CD8-positive, alpha-beta memory T cell (primary cell): ENCODE measurements around the gene CENPT. TPM values are rescaled to one million over a fixed set of nuclear protein-coding genes. Genes with fewer than 3 reads are reported as not detected.

Experiments
- CTCF ChIA-PET: fragments of 350-600 bp; sonication (Branson Sonifier 250); formaldehyde crosslinking; loops from one replicate; lab custom pipeline; 2021; ENCODE audit warnings: antibody characterized with exemption; lab: Charles Lee
- POLR2A ChIA-PET: fragments of 350-600 bp; sonication (Branson Sonifier 250); formaldehyde crosslinking; loops from one replicate; lab custom pipeline; 2021; ENCODE audit warnings: antibody characterized with exemption; lab: Charles Lee
- DNase-seq, 5 donors: peaks; one replicate each; pipeline versions ENCODE4 v3.0.0 to v3.0.0-alpha.2; 2020 to 2022; ENCODE audit warnings: mixed read lengths in 1 of 5
- H3K27ac ChIP-seq: one replicate; pipeline ENCODE4 v1.7.0; 2013; ENCODE audit warnings: low read depth, mild to moderate bottlenecking, low read length, moderate library complexity
- H3K27me3 ChIP-seq: 2 replicates; pipeline ENCODE4 v1.7.0; 2013; ENCODE audit warnings: low read length, mild to moderate bottlenecking; ENCODE audit not compliant: insufficient read depth, poor library complexity, severe bottlenecking
- H3K36me3 ChIP-seq: 2 replicates; pipeline ENCODE4 v1.7.0; 2013; ENCODE audit warnings: mild to moderate bottlenecking, low read length, moderate library complexity; ENCODE audit not compliant: insufficient read depth
- H3K4me1 ChIP-seq: 2 replicates; pipeline ENCODE4 v1.7.0; 2013; ENCODE audit warnings: mild to moderate bottlenecking, low read length, moderate library complexity; ENCODE audit not compliant: insufficient read depth
- H3K4me3 ChIP-seq: 2 replicates; pipeline ENCODE4 v1.7.0; 2013; ENCODE audit warnings: mild to moderate bottlenecking, low read length
- H3K9me3 ChIP-seq: 2 replicates; pipeline ENCODE4 v1.7.0; 2013; ENCODE audit warnings: mild to moderate bottlenecking, low read length
- H3K27ac Mint-ChIP-seq, 8 donors: one replicate each; pipeline ENCODE4 v1.8.0; 2020 to 2021; ENCODE audit warnings: mixed read lengths in 8 of 8, mild to moderate bottlenecking in 6 of 8, inconsistent platforms in 3 of 8, moderate library complexity in 3 of 8
- H3K27me3 Mint-ChIP-seq, 2 donors: one replicate each; pipeline ENCODE4 v1.8.0; 2020 to 2021; ENCODE audit warnings: mixed read lengths in 2 of 2, mild to moderate bottlenecking in 1 of 2, moderate library complexity in 1 of 2
- H3K36me3 Mint-ChIP-seq, 3 donors: one replicate each; pipeline ENCODE4 v1.8.0; 2020 to 2021; ENCODE audit warnings: mixed read lengths in 3 of 3, inconsistent platforms in 1 of 3, mild to moderate bottlenecking in 1 of 3
- H3K4me1 Mint-ChIP-seq, 3 donors: one replicate each; pipeline ENCODE4 v1.8.0; 2020 to 2021; ENCODE audit warnings: mixed read lengths in 3 of 3, inconsistent platforms in 1 of 3, mild to moderate bottlenecking in 1 of 3
- H3K4me3 Mint-ChIP-seq, 7 donors: one replicate each; pipeline ENCODE4 v1.8.0; 2020 to 2021; ENCODE audit warnings: mixed read lengths in 7 of 7, mild to moderate bottlenecking in 6 of 7, moderate library complexity in 4 of 7, inconsistent platforms in 2 of 7
- H3K9me3 Mint-ChIP-seq, 5 donors: one replicate each; pipeline ENCODE4 v1.8.0; 2020 to 2022; ENCODE audit warnings: mixed read lengths in 5 of 5, mild to moderate bottlenecking in 3 of 5, moderate library complexity in 2 of 5, inconsistent platforms in 1 of 5
- polyA plus RNA-seq: library from polyadenylated mRNA; unstranded; fragments of 300-500 nt; fragmentation: Illumina TruSeq; gene quantifications from one replicate; pipeline ENCODE4 v1.2.3, GENCODE V29; 2021
- total RNA-seq, 2 experiments: library from RNA; stranded (reverse); gene quantifications; one replicate each; pipeline ENCODE4 v1.2.3, GENCODE V29; 2021

CENPT gene
- total and polyA plus RNA-seq, 3 experiments from 2014 or later: 14.3 to 58.6 (median 56.5) TPM

DNA sequence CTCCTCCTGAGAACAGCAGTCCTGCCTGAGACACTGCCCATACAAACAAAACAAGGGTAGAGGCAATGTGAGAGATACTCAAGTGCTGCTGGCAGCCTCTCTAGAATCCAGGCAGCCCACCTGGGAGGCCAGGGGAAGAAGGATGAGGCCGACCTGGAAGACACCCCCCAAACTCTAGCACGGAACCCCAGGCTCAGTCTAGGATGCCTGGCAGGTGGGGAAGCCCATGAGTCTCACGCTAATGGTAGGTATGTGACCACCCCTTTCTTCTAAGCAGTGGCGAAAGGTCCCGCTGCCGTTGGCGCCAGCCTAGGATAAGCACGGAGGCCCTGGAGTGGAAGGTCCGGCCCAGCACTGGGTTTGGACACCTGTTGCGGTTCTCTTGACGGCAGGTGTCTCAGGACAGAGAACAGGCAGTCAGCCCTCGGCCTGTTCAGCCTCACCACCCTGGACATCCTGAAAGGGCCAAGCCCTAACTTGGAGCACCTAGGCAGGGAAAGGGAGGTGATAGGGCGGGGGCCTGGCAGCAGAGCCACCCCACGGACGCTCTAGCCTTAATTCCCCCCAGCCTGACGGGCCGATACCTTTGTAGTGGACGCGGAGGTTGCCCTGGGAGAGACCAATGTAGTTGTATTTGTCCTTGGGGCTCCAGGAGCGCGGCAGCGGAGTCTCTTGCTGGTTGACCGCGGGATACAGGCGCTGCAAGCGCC is 41.6 kb downstream of the CENPT start:
- POLR2A ChIA-PET: interaction anchor here (0.6 to 2.0 kb wide), 13 partner anchors 9 to 1363 kb away, joined by 3 to 11 read pairs (median 5); partner anchors contain the start of genes ACD, ATP6V0D1, GFOD2 and NFATC3
- Histone ChIP-seq H3K4me1 (peaks cover 42% of the 10 kb centered on the region), H3K27ac (peak overlapping the region; percentile 80), H3K4me3 (peak overlapping the region; percentile 85), H3K27me3 (no peaks in the 10 kb centered on the region), H3K9me3 (no peaks in the 10 kb centered on the region), H3K36me3 (peaks cover 5% of the 10 kb centered on the region)
- Mint-ChIP-seq H3K27ac (peak overlapping the region; percentile 80 to 97 (median 92)), H3K9me3 (no peaks in the 10 kb centered on the region), H3K27me3 (no peaks in the 10 kb centered on the region), H3K36me3 (peaks cover 0 to 31% (median 0%) of the 10 kb centered on the region in 3 donors), H3K4me1 (peaks cover 40 to 51% (median 44%) of the 10 kb centered on the region in 3 donors), H3K4me3 (peak overlapping the region; percentile 86 to 97 (median 94))
- CTCF ChIA-PET: interaction anchor here (1.0 to 3.1 kb wide), 7 partner anchors 9 to 259 kb away, joined by 3 to 46 read pairs (median 6); partner anchors contain the start of gene GFOD2
- peak in 1 of 5 donors; percentile 1 for DNase-seq

DNA sequence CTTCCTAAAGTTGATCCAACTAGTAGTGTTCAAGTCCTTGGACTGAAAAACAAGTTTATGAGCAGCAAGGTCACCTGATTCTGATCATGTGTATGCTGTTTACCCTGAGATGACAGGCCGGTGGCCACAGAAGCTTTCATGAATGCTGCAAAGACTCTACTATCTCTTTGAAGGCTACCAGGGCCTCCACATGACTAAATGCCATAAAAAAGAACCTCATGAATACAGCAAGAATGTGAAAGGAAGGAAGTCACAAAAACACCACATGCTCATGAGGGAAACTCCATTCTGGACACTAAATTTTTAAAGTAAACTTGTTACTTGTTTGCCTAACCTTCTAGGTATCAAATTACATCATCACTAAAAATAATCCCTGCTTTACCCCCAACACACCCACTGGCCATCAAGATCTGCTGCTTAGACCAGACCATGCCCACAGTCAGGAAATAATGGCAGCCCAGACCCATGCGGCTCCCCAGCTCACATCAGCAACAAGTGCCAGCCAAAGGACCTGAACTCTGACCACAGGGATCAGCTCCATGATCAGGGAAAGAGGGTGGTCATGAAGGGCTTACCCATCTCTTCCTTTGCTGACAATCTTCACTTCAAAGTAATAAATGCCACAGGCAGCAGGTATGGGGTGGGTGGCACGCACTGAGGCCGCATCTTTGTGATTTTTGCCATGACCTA is 42.5 kb downstream of the CENPT start:
- CTCF ChIA-PET: no interaction called here
- peaks cover 0 to 40% (median 2%) of the 10 kb centered on the region in 3 donors for H3K36me3 Mint-ChIP-seq

DNA sequence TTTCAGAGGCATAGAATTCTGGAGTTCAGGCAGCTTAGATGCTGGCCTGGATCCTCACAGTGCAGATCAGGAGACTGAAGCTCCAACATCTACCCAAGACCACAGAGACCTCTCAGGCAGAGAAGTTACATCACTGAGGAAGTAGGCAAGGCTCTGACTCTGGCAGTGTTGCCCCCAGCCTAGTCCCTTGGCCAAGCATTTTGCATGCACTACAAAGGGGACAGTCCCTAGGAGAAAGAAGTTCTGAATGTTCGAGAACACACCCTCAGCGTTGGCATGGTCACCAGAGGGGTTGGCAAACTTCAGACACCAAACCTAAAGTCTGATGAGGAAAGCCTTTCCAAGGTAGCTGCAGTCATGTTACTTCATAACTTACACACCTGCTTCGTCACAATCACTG is 43.6 kb downstream of the CENPT start:
- Mint-ChIP-seq H3K36me3 (peaks cover 0 to 47% (median 6%) of the 10 kb centered on the region in 3 donors), H3K9me3 (no peaks in the 10 kb centered on the region), H3K27ac (peak overlapping the region in 4 of 8 donors; percentile 35 to 54 (median 46)), H3K4me1 (peaks cover 52 to 67% (median 58%) of the 10 kb centered on the region in 3 donors), H3K4me3 (peak overlapping the region in 6 of 7 donors; percentile 15 to 78 (median 59)), H3K27me3 (no peaks in the 10 kb centered on the region)
- ChIA-PET POLR2A (interaction anchor here (0.6 kb wide), 1 partner anchor 349 kb away, joined by 6 read pairs; no protein-coding TSS in a partner anchor), CTCF (interaction anchor here (0.9 kb wide), 1 partner anchor 80 kb away, joined by 3 read pairs; no protein-coding TSS in a partner anchor)
- Histone ChIP-seq H3K36me3 (peaks cover 7% of the 10 kb centered on the region), H3K27ac (no peak overlapping the region), H3K9me3 (no peaks in the 10 kb centered on the region), H3K27me3 (no peaks in the 10 kb centered on the region), H3K4me1 (peaks cover 52% of the 10 kb centered on the region), H3K4me3 (no peak overlapping the region)
- DNase-seq: no peak

More for the DNA sequence above, 42.5 kb downstream of the CENPT start:
- H3K4me1 ChIP-seq: peaks cover 51% of the 10 kb centered on the region
- DNase-seq: no peak
- no peak overlapping the region for H3K27ac ChIP-seq
- Mint-ChIP-seq H3K27me3 (no peaks in the 10 kb centered on the region), H3K27ac (peak overlapping the region; percentile 29 to 97 (median 76)), H3K9me3 (no peaks in the 10 kb centered on the region), H3K4me1 (peaks cover 49 to 60% (median 53%) of the 10 kb centered on the region in 3 donors), H3K4me3 (peak overlapping the region; percentile 86 to 97 (median 94))
- no peaks in the 10 kb centered on the region for H3K27me3 ChIP-seq
- peak overlapping the region; percentile 85 for H3K4me3 ChIP-seq
- H3K36me3 ChIP-seq: peaks cover 7% of the 10 kb centered on the region
- POLR2A ChIA-PET: no interaction called here
- no peaks in the 10 kb centered on the region for H3K9me3 ChIP-seq

DNA sequence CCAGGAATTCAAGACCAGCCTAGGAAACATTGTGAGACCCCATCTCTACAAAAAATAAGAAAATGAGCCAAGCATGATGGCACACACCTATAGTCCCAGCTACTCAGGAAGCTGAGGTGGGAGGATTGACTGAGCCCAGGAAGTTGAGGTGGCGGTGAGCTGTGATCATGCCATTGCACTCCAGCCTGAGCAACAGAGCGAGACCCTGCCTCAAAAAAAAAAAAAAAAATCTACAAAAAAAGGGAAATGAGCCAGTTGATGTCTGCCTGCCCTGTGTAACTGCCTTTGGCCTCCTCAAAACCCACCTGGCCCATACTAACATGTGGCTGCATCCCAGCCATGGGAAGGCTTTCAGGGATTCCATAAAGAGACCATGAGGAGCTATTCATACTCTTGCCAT is 45.6 kb downstream of the CENPT start:
- H3K9me3 ChIP-seq: no peaks in the 10 kb centered on the region
- H3K4me3 ChIP-seq: no peak overlapping the region
- no peaks in the 10 kb centered on the region for H3K9me3 Mint-ChIP-seq
- CTCF ChIA-PET: interaction anchor here (0.7 to 3.2 kb wide), 3 partner anchors 15 to 256 kb away, joined by 3 to 14 read pairs (median 3); no protein-coding TSS in a partner anchor
- peak overlapping the region; percentile 54 to 85 (median 60) for H3K4me3 Mint-ChIP-seq
- peak overlapping the region in 6 of 8 donors; percentile 43 to 79 (median 48) for H3K27ac Mint-ChIP-seq
- H3K27me3 Mint-ChIP-seq: no peaks in the 10 kb centered on the region
- peaks cover 11% of the 10 kb centered on the region for H3K36me3 ChIP-seq
- DNase-seq: peak in 2 of 5 donors; percentile 11 to 48
- no peaks in the 10 kb centered on the region for H3K27me3 ChIP-seq
- H3K4me1 Mint-ChIP-seq: peaks cover 56 to 77% (median 74%) of the 10 kb centered on the region in 3 donors
- POLR2A ChIA-PET: interaction anchor here (0.5 to 0.7 kb wide), 2 partner anchors 61 to 629 kb away, joined by 3 to 4 read pairs; no protein-coding TSS in a partner anchor
- peak overlapping the region; percentile 21 for H3K27ac ChIP-seq
- H3K36me3 Mint-ChIP-seq: peaks cover 0 to 61% (median 8%) of the 10 kb centered on the region in 3 donors
- H3K4me1 ChIP-seq: peaks cover 46% of the 10 kb centered on the region

DNA sequence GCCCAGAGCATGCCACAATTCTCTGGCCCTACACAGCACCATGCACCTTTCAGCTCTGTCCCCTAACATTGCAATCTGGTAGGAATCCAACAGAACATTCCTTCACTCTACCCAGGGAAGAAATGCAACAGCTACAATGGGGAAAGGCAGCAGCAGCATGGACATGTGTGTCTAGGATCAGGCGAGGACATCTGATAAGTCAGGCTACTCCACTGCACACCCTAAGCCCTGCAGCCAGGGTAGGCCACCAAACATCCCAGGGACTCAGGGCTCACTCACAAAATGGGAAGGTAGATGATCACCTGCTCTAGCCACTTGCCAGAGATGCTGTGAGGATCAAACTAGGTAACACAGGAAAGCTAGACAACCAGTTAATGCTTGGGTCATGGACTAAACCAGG is 46.3 kb downstream of the CENPT start:
- H3K4me3 Mint-ChIP-seq: peak overlapping the region; percentile 12 to 85 (median 60)
- no peaks in the 10 kb centered on the region for H3K27me3 Mint-ChIP-seq
- H3K4me1 Mint-ChIP-seq: peaks cover 63 to 83% (median 80%) of the 10 kb centered on the region in 3 donors
- no peaks in the 10 kb centered on the region for H3K9me3 Mint-ChIP-seq
- Histone ChIP-seq H3K4me1 (peaks cover 46% of the 10 kb centered on the region), H3K4me3 (peak overlapping the region; percentile 16), H3K36me3 (peaks cover 13% of the 10 kb centered on the region), H3K27ac (peak overlapping the region; percentile 17), H3K27me3 (no peaks in the 10 kb centered on the region), H3K9me3 (no peaks in the 10 kb centered on the region)
- H3K27ac Mint-ChIP-seq: peak overlapping the region in 4 of 8 donors; percentile 30 to 85 (median 64)
- no peak for DNase-seq
- ChIA-PET POLR2A (interaction anchor here (0.6 kb wide), 1 partner anchor 319 kb away, joined by 3 read pairs; no protein-coding TSS in a partner anchor), CTCF (interaction anchor here (0.7 to 3.2 kb wide), 3 partner anchors 15 to 255 kb away, joined by 3 to 14 read pairs (median 3); no protein-coding TSS in a partner anchor)
- peaks cover 0 to 65% (median 8%) of the 10 kb centered on the region in 3 donors for H3K36me3 Mint-ChIP-seq

DNA sequence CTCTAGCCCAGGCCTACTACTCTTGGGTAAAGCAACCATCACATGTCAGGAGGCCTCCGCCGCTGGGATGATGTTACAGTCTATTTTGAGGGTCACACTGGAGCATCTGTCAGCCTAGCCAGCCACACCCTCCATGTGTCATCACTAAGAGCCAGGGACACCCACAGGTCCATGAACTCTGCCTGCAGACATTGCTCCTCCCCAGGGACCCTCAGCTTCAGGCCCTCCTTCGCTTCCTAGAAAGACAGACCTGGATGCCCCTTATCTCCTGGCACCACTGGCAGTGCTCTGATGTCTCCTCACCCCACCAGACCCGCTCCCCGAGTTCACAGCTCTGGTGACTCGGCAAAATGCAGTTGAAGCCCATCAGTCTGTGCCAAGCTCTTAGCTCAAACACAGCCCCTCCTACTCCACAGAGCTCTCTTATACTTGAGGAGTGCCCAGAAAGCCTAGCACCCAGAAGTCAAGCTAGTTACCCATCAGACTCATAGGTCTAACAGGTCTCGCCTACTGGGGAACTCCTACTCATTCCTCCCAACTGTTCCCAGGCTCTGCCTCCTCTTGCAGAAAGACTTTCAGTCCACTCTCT is 47.1 kb downstream of the CENPT start:
- peaks cover 0 to 65% (median 8%) of the 10 kb centered on the region in 3 donors for H3K36me3 Mint-ChIP-seq
- no peak overlapping the region for H3K4me3 Mint-ChIP-seq

DNA sequence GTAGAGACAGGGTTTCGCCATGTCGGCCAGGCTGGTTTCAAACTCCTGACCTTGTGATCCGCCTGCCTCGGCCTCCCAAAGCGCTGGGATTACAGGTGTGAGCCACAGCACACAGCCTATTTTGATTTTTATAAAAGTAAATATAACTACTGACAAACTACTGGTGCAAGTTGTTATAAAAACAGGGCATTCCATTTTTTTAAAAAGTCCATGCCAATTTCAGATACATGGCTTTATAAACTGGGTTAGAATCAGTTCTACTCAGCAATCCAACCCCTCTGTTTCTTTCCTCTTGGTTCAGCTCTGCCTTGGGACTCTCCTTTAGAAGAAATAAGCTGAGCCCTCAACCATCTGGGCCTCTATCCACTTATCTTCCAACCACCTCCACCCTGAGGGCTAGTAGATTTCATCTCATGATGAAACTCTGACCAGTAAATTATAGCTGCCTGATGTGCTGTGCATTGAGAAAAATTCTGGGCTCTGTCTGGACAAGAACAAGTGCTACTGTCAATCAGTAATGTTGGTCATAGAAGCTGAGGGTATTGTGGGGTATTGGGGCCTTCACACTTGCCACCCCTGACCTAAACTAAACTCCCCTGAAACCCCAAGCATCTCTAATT is 51.3 kb downstream of the CENPT start:
- H3K27me3 ChIP-seq: no peaks in the 10 kb centered on the region
- H3K36me3 Mint-ChIP-seq: peaks cover 0 to 40% (median 8%) of the 10 kb centered on the region in 3 donors
- ChIA-PET POLR2A (no interaction called here), CTCF (interaction anchor here (1.0 to 2.7 kb wide), 3 partner anchors 10 to 20 kb away, joined by 3 to 17 read pairs (median 7); partner anchors contain the start of genes RANBP10 and TSNAXIP1)
- no peak overlapping the region for H3K4me3 Mint-ChIP-seq
- no peak overlapping the region for H3K27ac ChIP-seq
- H3K36me3 ChIP-seq: peaks cover 11% of the 10 kb centered on the region
- peaks cover 33 to 48% (median 44%) of the 10 kb centered on the region in 3 donors for H3K4me1 Mint-ChIP-seq
- H3K4me1 ChIP-seq: peaks cover 13% of the 10 kb centered on the region
- no peaks in the 10 kb centered on the region for H3K9me3 Mint-ChIP-seq
- no peak for DNase-seq
- no peaks in the 10 kb centered on the region for H3K9me3 ChIP-seq
- no peaks in the 10 kb centered on the region for H3K27me3 Mint-ChIP-seq
- H3K27ac Mint-ChIP-seq: peak overlapping the region in 4 of 8 donors; percentile 37 to 87 (median 78)
- no peak overlapping the region for H3K4me3 ChIP-seq

More for the DNA sequence above, 47.1 kb downstream of the CENPT start:
- H3K4me1 ChIP-seq: peaks cover 42% of the 10 kb centered on the region
- ChIA-PET CTCF (interaction anchor here (3.2 kb wide), 1 partner anchor 16 kb away, joined by 14 read pairs; no protein-coding TSS in a partner anchor), POLR2A (no interaction called here)
- no peaks in the 10 kb centered on the region for H3K27me3 ChIP-seq
- H3K4me3 ChIP-seq: no peak overlapping the region
- no peaks in the 10 kb centered on the region for H3K27me3 Mint-ChIP-seq
- H3K4me1 Mint-ChIP-seq: peaks cover 61 to 80% (median 77%) of the 10 kb centered on the region in 3 donors
- peak overlapping the region in 7 of 8 donors; percentile 20 to 85 (median 46) for H3K27ac Mint-ChIP-seq
- peaks cover 13% of the 10 kb centered on the region for H3K36me3 ChIP-seq
- peak overlapping the region; percentile 17 for H3K27ac ChIP-seq
- H3K9me3 ChIP-seq: no peaks in the 10 kb centered on the region
- no peaks in the 10 kb centered on the region for H3K9me3 Mint-ChIP-seq
- no peak for DNase-seq
